Endometrial microvascular endothelial cells (primary cell): ENCODE data around the gene PXMP4. TPM values are rescaled to one million over a fixed set of nuclear protein-coding genes. Genes with fewer than 3 reads are reported as not detected.
"Not testable (repeated sequence)": the region's sequence is repeated elsewhere in the genome, so short reads cannot be mapped to it uniquely, and the experiment has no call there.

Experiments
- in situ Hi-C: cut with HindIII; loops from 2 replicates; pipeline ENCODE4 v1.10.0; 2017; ENCODE audit warnings: low sequenced_read_pairs, low pct_unique_long_range_greater_than_20kb; ENCODE audit errors: inconsistent ontology term
- total RNA-seq: library from RNA; depleted of rRNA; stranded (reverse); fragments of >200 nt; gene quantifications from one replicate; pipeline ENCODE4 v1.2.3, GENCODE V29; 2015; ENCODE audit errors: inconsistent ontology term

PXMP4 gene
- total RNA-seq, 1 donor from 2014 or later: 7.7 TPM

DNA sequence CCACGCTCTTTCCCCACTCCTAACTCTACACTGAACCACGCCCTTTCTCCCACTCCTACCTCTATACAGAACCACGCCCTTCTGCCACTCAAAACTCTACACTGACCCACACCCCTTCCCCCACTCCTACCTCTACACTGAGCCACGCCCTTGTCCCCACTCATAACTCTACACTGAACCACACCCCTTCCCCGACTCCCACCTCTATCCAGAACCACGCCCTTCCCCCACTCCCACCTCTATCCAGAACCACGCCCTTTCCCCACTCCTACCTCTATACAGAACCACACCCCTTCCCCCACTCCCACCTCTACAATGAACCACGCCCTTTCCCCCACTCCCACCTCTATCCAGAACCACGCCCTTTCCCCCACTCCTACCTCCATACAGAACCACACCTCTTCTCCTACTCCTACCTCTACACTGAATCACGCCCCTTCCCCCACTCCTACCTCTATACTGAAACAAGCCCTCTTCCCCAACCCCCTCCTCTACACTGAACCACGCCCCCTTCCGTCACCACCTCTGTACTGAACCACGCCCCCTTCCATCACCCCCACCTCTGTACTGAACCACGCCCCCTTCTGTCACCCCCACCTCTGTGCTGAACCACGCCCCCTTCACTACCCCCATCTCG lies 10.1 kb downstream of the PXMP4 start:
- in situ Hi-C loops: no loop called here

DNA sequence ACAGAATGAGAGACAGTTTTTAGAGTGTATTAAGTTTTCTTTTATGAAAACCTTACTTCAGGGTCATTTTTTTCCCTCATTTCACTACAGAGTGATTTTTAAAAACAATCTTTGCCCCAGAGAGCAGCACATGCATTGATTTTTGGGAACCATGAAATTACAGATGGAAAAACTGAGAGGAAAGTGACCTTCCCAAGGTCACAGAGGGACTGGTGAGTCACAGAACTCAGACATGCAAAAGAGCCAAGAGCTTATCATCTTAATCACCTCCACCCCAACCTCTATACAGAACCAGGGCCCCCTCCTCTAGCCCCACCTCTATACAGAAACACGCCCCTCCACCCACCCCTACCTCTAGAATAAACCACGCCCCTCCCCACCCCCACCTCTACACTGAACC lies 10.7 kb downstream of the PXMP4 start:
- in situ Hi-C loops: no loop called here

DNA sequence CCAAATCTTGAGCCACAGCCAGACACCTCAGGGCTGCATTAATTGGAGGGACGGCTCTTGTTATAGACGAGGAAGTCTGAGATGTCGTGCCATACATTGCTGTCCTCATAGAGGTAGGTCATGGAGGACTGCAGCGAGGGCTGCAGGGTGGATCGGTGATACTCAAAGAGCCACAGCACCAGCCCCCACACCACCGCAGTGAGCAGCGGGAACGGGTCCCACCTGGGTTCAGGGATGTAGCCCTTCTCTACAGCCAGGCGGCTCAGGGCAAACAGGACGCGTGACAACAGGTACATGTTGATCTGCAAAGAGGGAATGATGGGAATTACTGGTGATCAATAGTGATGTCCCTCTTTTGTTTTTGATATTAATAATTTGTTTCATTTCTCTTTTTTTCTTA lies 12.4 kb downstream of the PXMP4 start:
- in situ Hi-C loops: no loop called here

DNA sequence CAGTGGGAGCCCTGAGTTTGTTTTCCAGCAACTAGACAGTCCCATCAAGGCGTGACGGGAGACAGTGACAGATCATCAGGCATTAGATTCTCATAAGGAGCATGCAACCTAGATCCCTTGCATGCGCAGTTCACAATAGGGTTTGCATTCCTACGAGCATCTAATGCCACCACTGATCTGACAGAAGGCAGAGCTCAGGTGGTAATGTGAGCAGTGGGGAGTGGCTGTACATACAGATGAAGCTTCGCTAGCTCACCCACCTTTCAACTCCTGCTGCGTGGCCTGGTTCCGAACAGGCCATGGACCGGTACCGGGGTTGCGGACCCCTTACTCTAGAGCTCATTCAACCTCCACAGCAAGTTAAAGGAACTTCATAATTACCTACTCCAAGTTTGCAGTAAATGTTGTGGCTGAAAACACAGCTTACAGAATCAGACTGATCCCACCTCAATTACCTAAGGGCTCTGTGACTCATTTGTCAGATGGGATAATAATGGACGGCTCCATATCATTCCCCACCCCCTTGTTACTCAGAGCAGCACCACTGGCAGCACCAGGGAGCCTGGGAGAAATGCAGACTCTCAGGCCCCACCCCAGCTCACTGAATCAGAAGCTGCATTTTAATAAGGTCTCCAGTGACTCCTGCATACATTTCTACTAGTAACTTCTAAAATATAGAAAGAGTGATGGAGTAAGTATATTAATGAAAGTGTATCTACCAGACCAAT lies 15.7 kb downstream of the PXMP4 start:
- in situ Hi-C loops: no loop called here

DNA sequence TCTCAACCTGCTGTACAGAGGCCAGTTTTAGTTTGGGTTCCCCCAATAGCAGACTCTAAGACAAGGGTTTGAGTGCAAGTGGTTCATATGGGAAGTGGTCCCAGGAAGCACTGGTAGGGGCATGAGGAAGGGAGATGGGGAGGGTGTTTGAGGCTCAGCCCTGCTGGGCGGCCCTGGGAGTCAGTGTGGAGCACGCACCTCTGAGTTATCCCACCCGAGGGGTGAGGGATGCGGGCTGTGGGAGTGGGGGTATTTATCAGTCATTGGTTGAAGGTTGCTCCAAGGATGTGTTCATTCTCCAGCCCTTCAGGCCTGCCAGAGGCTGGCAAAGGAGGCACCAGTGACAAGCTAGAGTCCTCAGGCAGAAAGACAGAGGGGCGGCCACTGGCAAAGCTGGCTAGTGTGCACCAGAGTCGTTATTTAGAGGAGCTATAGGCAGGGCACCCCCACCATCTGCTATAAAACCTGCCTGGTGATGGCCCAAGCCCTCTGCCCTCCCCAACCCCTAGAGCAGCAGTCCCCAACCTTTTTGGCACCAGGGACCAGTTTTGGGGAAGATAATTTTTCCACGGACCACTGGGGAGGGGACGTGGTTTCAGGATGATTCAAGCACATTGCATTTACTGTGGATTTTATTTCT lies 16.5 kb downstream of the PXMP4 start:
- in situ Hi-C loops: no loop called here

DNA sequence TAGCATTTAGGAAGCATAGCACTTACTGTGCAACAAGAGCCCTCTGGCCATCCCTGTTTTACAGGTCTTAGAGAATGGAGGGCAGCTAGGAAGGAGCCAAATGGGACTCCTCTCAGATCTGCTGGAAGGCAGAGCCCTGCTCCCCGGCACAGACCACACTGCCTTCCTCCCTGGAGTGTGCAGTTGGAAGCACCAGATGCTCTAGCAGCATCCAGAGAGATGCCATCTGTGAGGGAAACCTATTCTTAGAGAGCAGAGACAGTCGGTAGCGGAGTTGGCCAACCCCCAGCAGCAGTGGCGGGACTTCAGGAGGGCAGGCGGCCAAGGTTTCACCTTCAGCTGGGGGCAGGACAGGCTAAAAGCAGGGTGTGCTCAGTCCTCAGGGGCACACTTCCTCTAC lies 17.2 kb downstream of the PXMP4 start:
- in situ Hi-C loops: no loop called here

DNA sequence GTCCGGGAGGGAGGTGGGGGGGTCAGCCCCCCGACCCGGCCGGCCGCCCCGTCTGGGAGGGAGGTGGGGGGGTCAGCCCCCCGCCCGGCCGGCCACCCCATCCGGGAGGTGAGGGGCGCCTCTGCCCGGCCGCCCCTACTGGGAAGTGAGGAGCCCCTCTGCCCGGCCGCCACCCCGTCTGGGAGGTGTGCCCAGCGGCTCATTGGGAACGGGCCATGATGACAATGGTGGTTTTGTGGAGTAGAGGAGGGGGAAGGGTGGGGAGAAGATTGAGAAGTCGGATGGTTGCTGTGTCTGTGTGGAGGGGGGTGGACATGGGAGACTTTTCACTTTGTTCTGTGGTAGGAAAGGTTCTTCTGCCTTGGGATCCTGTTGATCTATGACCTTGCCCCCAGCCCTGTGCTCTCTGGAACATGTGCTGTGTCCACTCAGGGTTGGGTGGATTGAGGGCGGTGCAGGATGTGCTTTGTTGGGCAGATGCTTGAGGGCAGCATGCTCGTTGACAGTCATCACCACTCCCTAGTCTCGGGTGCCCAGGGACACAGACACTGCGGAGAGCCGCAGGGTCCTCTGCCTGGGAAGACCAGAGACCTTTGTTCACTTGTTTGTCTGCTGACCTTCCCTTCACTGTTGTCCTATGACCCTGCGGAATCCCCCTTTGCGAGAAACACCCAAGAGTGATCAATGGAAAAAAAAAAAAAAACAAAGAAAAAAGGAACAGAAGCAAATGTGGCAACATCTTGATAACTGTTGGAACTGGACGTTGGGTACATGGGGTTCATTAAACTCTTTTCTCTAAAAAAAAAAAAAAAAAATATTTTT lies 18.3 kb downstream of the PXMP4 start:
- in situ Hi-C loops: no loop called here

DNA sequence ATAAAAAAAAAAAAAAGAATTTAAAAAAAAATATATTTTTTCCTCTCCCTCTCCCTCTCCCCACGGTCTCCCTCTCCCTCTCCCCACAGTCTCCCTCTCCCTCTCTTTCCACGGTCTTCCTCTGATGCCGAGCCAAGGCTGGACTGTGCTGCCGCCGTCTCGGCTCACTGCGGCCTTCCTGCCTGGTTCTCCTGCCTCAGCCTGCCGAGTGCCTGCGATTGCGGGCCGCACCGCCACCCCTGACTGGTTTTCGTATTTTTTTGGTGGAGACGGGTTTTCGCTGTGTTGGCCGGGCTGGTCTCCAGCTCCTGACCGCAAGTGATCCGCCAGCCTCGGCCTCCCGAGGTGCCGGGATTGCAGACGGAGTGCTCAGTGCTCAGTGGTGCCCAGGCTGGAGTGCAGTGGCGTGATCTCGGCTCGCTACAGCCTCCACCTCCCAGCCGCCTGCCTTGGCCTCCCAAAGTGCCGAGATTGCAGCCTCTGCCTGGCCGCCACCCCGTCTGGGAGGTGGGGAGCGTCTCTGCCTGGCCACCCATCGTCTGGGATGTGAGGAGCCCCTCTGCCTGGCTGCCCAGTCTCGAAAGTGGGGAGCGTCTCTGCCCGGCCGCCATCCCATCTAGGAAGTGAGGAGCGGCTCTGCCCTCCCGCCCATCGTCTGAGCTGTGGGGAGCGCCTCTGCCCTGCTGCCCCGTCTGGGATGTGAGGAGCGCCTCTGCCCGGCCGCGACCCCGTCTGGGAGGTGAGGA lies 19.2 kb downstream of the PXMP4 start:
- in situ Hi-C loops: not testable (repeated sequence)

DNA sequence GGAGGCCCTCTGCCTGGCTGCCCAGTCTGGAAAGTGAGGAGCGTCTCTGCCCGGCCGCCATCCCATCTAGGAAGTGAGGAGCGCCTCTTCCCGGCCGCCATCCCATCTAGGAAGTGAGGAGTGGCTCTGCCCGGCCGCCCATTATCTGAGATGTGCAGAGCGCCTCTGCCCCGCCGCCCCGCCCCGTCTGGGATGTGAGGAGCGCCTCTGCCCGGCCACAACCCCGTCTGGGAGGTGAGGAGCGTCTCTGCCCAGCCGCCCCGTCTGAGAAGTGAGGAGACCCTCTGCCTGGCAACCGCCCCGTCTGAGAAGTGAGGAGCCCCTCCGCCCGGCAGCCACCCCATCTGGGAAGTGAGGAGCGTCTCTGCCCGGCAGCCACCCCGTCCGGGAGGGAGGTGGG lies 21.1 kb downstream of the PXMP4 start:
- in situ Hi-C loops: not testable (repeated sequence)

DNA sequence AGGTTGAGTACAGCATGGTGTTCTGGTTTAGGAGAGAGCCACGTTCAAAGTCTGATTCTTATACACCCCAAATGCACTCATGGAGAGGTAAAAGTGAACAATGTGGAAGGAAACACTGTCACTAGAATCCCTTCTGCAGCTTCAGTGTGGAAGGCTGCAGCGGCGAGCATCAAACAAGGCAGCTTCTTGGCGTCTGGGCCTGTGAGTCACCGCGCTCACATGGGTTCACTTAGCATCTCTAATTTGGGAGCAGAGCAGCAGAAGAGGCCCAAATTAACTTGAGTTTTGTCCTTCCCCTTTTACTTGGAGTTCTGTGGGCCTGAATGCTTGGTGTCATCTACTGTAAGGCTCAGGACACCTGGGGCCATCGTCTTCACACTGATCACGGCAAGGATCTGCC lies 23.0 kb downstream of the PXMP4 start:
- in situ Hi-C loops: no loop called here

DNA sequence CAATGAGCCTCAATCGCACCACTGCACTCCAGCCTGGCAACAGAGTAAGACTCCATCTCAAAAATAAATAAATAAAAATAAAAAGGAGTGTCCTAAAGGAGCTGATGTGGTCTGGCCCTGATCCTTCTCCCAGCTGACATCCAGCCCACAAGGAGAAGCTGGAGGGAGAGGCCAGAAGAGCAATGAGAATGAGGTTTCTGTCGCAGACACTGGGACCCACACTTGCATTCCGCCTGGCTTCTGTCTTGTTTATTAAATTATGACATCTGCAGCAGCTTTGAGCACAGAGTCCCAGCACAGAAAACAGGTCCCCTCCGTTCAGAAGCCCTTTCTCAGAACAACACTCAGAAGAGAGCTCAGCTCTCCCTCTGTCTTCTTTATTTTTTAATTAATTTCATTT lies 23.7 kb downstream of the PXMP4 start:
- in situ Hi-C loops: no loop called here

DNA sequence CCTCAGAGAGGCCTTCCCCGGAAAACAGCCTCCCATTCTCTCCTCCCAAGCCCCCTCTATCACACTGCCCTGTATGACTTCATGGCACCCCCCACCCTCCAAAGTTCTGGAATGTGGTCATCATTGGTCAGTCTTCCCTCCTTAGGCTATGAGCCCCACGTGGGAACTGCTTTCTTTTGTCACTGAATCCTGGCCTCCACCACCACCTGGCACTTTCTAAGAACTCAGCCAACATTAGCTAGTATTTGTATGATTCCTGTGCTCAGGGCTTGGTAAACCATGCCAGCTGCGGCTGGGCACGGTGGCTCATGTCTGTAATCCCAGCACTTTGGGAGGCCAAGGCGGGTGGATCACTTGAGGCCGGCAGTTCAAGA lies 25.5 kb downstream of the PXMP4 start:
- in situ Hi-C loops: no loop called here

DNA sequence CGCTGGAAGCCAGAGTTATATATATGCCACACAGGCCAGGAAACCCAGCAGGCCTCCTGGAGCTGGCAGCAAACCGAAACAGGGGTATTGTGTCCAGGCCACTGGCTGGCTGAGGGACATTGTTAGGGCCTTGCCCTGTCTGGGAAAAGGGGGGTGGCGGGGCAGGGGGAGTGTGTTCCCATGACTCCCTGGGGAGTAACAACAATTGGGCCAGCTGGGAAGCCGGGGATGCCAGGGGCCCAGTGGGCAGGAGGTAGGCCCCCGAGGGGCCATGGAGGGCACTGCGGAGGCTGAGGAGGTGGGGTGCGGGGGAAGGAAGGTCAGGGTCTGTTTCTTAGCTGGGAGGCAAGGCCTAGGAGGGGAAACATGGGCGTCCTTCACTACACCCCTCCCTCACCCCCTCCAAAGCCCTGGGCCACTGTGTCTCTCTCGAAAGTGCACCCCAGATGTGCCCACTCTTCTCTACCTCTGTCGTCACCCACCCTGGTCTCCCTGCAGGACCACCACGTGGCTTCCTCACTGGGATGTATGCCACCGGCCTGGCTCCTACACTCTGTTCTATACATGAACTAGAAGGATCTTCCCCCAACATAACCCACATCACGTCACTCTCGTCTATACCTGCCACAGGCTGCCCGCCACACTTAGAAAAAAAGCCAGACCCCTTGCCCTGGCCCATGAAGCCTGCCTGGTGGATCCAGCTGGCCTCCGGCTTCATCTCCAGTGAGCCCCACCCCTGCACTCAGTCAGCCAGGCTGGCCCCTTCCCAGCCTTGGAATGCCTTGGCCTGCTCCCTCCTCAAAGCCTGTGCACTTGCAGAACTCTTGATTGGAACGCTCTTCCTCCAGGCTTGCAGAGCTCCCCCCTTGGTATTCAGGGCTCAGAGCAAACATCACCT lies 26.1 kb downstream of the PXMP4 start:
- in situ Hi-C loops: no loop called here

DNA sequence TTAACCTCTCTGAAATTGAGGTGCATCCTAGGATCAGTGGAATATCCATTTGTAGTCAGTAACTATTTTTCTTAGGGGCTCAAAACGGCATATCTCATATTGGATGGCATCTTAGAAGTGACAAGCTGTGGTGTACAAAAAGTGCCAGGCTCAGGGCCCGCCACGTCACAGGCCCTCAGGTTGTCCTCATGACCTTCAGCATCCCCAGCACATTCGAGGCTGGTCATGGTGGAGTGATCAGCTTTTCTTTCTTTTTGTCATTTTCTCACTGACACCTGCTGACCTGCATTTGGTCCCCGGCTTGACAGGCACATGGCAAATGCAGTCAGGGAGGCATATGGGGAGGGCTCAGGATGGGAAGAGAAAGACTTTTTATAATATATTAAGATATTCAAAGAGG lies 26.8 kb downstream of the PXMP4 start:
- in situ Hi-C loops: no loop called here

DNA sequence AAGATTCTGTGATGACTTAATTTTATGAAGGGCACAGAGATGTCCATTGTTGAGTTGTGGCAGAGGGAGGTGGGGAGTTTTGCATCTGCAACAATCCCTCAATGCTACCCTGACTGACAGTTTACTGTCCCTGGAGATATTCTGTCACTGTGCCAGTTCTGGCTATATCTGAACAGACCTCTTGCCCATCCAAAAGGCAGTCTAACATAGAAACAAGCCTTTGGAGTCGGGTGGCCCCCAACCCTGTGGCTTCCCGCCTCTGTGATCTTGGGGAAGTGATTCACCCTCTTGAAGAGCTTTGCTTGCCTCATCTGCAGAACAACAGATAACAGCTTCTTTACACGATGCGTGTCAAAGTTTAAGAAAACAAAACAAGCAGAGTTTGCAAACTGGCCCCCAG lies 30.1 kb downstream of the PXMP4 start:
- in situ Hi-C loops: no loop called here

DNA sequence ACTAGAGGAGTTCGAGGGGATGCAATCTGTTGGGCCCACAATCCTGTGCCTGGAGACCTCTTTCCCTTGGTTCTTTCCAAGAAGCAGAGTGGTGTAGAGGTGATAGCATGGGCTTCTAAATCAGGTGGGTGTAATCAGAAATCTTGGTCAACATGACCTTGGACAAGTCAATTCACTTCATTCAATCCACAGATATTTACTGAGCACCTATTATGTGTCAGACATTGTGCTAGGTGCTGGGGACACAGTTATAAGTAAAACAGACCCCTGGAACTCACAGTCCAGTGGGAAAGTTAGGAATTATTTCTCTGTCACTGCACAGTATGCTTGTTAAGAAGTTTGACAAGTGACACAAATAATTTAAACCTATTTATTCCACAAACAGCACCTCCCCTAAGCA lies 30.6 kb downstream of the PXMP4 start:
- in situ Hi-C loops: no loop called here

DNA sequence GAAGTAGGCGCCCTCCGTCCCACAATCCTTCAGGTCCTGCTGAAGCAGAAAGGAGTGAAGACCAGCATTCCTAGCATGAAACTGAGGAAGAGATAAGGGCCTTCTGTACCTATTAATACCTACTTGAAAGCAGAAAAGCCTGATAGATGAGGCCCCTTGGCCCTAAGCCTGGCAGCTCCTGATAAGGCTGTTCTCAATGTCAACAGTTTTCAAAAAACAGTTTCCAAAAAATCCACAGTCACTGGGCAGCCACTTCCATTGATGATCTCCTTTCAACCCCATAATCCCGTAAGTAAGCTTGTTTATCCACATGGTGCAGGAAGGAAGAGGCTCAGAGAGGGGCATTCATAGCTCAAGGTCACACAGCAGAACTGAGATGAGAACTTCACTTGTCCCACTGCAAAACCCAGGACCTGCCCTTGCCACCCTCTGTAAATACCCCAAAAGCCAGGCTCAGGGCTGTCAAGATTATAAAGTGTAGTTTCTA lies 31.1 kb downstream of the PXMP4 start:
- in situ Hi-C loops: no loop called here
